HCT116 (cell line): ENCODE data around the gene SYNC. TPM values are rescaled to one million over a fixed set of nuclear protein-coding genes. Genes with fewer than 3 reads are reported as not detected.

ENCODE experiments used
- CEBPB ChIP-seq: IDR thresholded peaks from 2 replicates; pipeline ENCODE4 v1.6.1; 2012; ENCODE audit warnings: low read depth
- EGR1 ChIP-seq: IDR thresholded peaks from 2 replicates; pipeline ENCODE4 v1.6.1; 2012; ENCODE audit warnings: low read depth
- MAX ChIP-seq: IDR thresholded peaks from 2 replicates; pipeline ENCODE4 v1.6.1; 2012
- POLR2AphosphoS5 ChIP-seq: IDR thresholded peaks from 2 replicates; pipeline ENCODE4 v1.6.1; 2011; ENCODE audit warnings: mild to moderate bottlenecking, low read depth, low read length, moderate library complexity
- SIN3A ChIP-seq: IDR thresholded peaks from 2 replicates; pipeline ENCODE4 v1.6.1; 2012; ENCODE audit warnings: low read depth
- SP1 ChIP-seq: IDR thresholded peaks from 2 replicates; pipeline ENCODE4 v1.6.1; 2012; ENCODE audit warnings: low read depth
- TCF7L2 ChIP-seq: IDR thresholded peaks from 2 replicates; pipeline ENCODE4 v1.7.0; 2011; ENCODE audit warnings: borderline replicate concordance, inconsistent platforms; ENCODE audit not compliant: insufficient read depth, insufficient read length; ENCODE audit errors: extremely low read depth
- YY1 ChIP-seq: IDR thresholded peaks from 2 replicates; pipeline ENCODE4 v1.6.1; 2011; ENCODE audit warnings: low read length, low read depth, moderate library complexity, mild to moderate bottlenecking; ENCODE audit not compliant: insufficient replicate concordance; ENCODE audit errors: extremely low read depth
- ZFX ChIP-seq: fragments of 450-650 bp; IDR thresholded peaks from 2 replicates; pipeline ENCODE4 v1.6.1; 2017
- ZNF274 ChIP-seq: fragments of 200-500 bp; sonication (Bioruptor generic); IDR thresholded peaks from 2 replicates; pipeline ENCODE4 v1.6.1; 2014; ENCODE audit warnings: mild to moderate bottlenecking, low read depth, low read length, inconsistent platforms
- total RNA-seq: library from RNA; stranded (reverse); gene quantifications from one replicate; pipeline ENCODE4 v1.2.1, GENCODE V29; 2021; ENCODE audit not compliant: unreplicated experiment
- TF ChIP-seq, protein P1 (sequence below): IDR thresholded peaks from 2 replicates; pipeline ENCODE4 v1.6.1; 2012; ENCODE audit warnings: low read depth

Gene SYNC
- total RNA-seq, 1 experiment from 2014 or later = 1.3 TPM

GRCh38 chr1:32650752-32651460, 51.7 kb downstream of the SYNC start, which contains the start of gene RBBP4 (continued):
- no peak for TF ChIP-seq CEBPB
- TF ChIP-seq YY1 = peak; percentile 93
- peak; percentile 84 for TF ChIP-seq SP1
- peak; percentile 84 for TF ChIP-seq POLR2AphosphoS5
- peak; percentile 84 for TF ChIP-seq SIN3A
- peak; percentile 92 for TF ChIP-seq MAX
- TF ChIP-seq EGR1 = peak; percentile 28
- TF ChIP-seq TCF7L2 = no peak
- TF ChIP-seq, protein P1, sequence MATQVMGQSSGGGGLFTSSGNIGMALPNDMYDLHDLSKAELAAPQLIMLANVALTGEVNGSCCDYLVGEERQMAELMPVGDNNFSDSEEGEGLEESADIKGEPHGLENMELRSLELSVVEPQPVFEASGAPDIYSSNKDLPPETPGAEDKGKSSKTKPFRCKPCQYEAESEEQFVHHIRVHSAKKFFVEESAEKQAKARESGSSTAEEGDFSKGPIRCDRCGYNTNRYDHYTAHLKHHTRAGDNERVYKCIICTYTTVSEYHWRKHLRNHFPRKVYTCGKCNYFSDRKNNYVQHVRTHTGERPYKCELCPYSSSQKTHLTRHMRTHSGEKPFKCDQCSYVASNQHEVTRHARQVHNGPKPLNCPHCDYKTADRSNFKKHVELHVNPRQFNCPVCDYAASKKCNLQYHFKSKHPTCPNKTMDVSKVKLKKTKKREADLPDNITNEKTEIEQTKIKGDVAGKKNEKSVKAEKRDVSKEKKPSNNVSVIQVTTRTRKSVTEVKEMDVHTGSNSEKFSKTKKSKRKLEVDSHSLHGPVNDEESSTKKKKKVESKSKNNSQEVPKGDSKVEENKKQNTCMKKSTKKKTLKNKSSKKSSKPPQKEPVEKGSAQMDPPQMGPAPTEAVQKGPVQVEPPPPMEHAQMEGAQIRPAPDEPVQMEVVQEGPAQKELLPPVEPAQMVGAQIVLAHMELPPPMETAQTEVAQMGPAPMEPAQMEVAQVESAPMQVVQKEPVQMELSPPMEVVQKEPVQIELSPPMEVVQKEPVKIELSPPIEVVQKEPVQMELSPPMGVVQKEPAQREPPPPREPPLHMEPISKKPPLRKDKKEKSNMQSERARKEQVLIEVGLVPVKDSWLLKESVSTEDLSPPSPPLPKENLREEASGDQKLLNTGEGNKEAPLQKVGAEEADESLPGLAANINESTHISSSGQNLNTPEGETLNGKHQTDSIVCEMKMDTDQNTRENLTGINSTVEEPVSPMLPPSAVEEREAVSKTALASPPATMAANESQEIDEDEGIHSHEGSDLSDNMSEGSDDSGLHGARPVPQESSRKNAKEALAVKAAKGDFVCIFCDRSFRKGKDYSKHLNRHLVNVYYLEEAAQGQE = no peak
- no peak for TF ChIP-seq ZNF274
- TF ChIP-seq ZFX = peak; percentile 99
